HepG2 (cell line): ENCODE results near the gene ANKRD13D. TPM values are rescaled to one million over a fixed set of nuclear protein-coding genes. Genes with fewer than 3 reads are reported as not detected.

Source experiments
- FOSL1 ChIP-seq: sonication (generic); formaldehyde crosslinking; IDR thresholded peaks from 2 replicates; pipeline ENCODE4 v1.9.0; 2021; ENCODE audit warnings: missing genetic modification reagents, borderline replicate concordance
- HNF4A ChIP-seq: sonication (generic); formaldehyde crosslinking; IDR thresholded peaks from 2 replicates; pipeline ENCODE4 v1.4.0; 2020; ENCODE audit warnings: missing genetic modification reagents
- JDP2 ChIP-seq: sonication (generic); formaldehyde crosslinking; IDR thresholded peaks from 2 replicates; pipeline ENCODE4 v1.8.1; 2022; ENCODE audit warnings: missing genetic modification reagents, borderline replicate concordance
- NCOA1 ChIP-seq: sonication (generic); formaldehyde crosslinking; IDR thresholded peaks from 2 replicates; pipeline ENCODE4 v1.9.0; 2021; ENCODE audit warnings: missing genetic modification reagents
- NR2C2 ChIP-seq: sonication (generic); formaldehyde crosslinking; IDR thresholded peaks from 2 replicates; pipeline ENCODE4 v1.4.0; 2020; ENCODE audit warnings: missing genetic modification reagents, mild to moderate bottlenecking, moderate library complexity, borderline replicate concordance
- SETDB1 ChIP-seq: sonication (generic); formaldehyde crosslinking; IDR thresholded peaks from 2 replicates; pipeline ENCODE4 v1.5.1; 2020; ENCODE audit warnings: missing genetic modification reagents, mild to moderate bottlenecking, borderline replicate concordance
- SRY ChIP-seq: sonication (generic); formaldehyde crosslinking; IDR thresholded peaks from 2 replicates; pipeline ENCODE4 v1.8.0; 2022; ENCODE audit warnings: mild to moderate bottlenecking, missing genetic modification reagents
- U2AF1 ChIP-seq: fragments of 200-400 bp; formaldehyde crosslinking; optimal IDR thresholded peaks from 2 replicates; pipeline ENCODE3; 2017; ENCODE audit warnings: mild to moderate bottlenecking, low read depth, low read length
- ZNF142 ChIP-seq: sonication (generic); formaldehyde crosslinking; IDR thresholded peaks from 2 replicates; pipeline ENCODE4 v1.4.0; 2020; ENCODE audit warnings: missing genetic modification reagents
- ZNF180 ChIP-seq: sonication (generic); formaldehyde crosslinking; IDR thresholded peaks from 2 replicates; pipeline ENCODE4 v1.4.0; 2020; ENCODE audit warnings: low read depth, missing genetic modification reagents, borderline replicate concordance
- ZNF441 ChIP-seq: sonication (generic); formaldehyde crosslinking; IDR thresholded peaks from 2 replicates; pipeline ENCODE4 v1.7.0; 2021; ENCODE audit warnings: missing genetic modification reagents, borderline replicate concordance
- ZNF598 ChIP-seq: sonication (generic); formaldehyde crosslinking; IDR thresholded peaks from 2 replicates; pipeline ENCODE4 v1.5.1; 2020; ENCODE audit warnings: mild to moderate bottlenecking, missing genetic modification reagents, borderline replicate concordance
- ZZZ3 ChIP-seq: sonication (generic); formaldehyde crosslinking; IDR thresholded peaks from 2 replicates; pipeline ENCODE4 v1.4.0; 2020; ENCODE audit warnings: missing genetic modification reagents, mild to moderate bottlenecking, borderline replicate concordance
- polyA plus RNA-seq, 8 experiments: library from polyadenylated mRNA; depleted of rRNA in 3 of 8; stranded (reverse) in 7 of 8; unstranded in 1 of 8; fragments of >200 nt; fragmentation: Illumina TruSeq in 4 of 8; extraction: Trizol in 4 of 8; gene quantifications; 2 replicates each; pipeline versions ENCODE4 v1.2.1 to v1.2.3, GENCODE V29; 2011 to 2016; ENCODE audit warnings: low read depth in 4 of 8, missing spikeins in 1 of 8, mixed read lengths in 1 of 8; ENCODE audit not compliant: insufficient read depth in 1 of 8
- total RNA-seq, 5 experiments: library from RNA; depleted of rRNA; stranded (reverse); fragments of >200 nt; fragmentation: Illumina TruSeq; extraction: Trizol; gene quantifications; 2 replicates each; pipeline ENCODE4 v1.2.3, GENCODE V29; 2016; ENCODE audit warnings: low read depth in 1 of 5
- TF ChIP-seq, protein P1 (sequence below): sonication (generic); formaldehyde crosslinking; IDR thresholded peaks from 2 replicates; pipeline ENCODE4 v1.4.0; 2020; ENCODE audit warnings: missing genetic modification reagents, borderline replicate concordance
- TF ChIP-seq, protein P2 (sequence below): IDR thresholded peaks from 2 replicates; pipeline ENCODE4 v1.6.1; 2016; ENCODE audit warnings: low read depth
- TF ChIP-seq, protein P3 (sequence below): sonication (generic); formaldehyde crosslinking; IDR thresholded peaks from 2 replicates; pipeline ENCODE4 v1.4.0; 2020; ENCODE audit warnings: missing genetic modification reagents
- TF ChIP-seq, protein P4 (sequence below): sonication (generic); formaldehyde crosslinking; IDR thresholded peaks from 2 replicates; pipeline ENCODE4 v1.8.1; 2023; ENCODE audit warnings: mild to moderate bottlenecking, inconsistent platforms, moderate library complexity, missing genetic modification reagents, borderline replicate concordance

ANKRD13D gene
- total and polyA plus RNA-seq, 2 of the 13 experiments (the other 11 are each of a cell fraction or from before 2014, with no cell fraction given): 18.6 to 27.3 TPM

DNA sequence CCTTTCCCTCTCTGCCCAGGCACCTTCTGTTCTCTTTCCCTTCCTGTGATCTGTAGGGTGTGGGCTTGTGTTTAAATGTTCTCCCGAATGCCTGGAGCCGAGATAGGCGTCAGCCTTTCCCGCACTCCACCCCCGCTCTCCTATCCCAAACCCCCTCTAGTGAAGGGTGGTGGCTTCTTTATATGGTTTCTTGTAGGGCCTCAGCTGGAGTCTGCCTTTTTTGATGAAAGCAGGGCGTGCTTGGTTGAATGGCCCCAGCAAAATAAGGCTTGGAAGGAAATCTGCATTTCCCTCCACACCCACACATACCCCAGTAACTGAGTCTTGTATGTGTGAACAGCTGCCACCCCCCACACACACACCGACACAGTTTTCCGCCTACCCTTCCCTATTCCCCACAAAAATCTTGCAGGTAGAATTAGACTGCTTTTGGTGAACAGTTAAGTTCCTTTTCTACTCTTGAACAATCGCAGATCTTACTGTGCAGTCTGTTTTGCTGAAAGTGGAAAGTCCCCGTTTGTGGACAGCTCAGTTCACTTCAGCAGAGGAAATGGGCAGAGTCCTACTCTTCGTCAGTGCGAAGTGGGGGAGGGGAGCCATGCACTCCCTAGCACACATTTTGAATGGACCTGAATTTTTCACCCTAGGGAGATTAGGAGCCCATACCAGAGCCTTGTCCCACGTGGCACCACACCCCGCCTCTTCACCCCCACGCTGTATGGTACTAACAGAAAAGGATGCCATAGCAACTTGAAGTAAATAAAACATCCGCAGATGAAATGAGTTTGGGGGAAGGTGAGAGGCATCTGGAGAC, 48.3 kb upstream of the ANKRD13D start (continued):
- TF ChIP-seq, protein P1, sequence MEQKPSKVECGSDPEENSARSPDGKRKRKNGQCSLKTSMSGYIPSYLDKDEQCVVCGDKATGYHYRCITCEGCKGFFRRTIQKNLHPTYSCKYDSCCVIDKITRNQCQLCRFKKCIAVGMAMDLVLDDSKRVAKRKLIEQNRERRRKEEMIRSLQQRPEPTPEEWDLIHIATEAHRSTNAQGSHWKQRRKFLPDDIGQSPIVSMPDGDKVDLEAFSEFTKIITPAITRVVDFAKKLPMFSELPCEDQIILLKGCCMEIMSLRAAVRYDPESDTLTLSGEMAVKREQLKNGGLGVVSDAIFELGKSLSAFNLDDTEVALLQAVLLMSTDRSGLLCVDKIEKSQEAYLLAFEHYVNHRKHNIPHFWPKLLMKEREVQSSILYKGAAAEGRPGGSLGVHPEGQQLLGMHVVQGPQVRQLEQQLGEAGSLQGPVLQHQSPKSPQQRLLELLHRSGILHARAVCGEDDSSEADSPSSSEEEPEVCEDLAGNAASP: no peak
- no peak for TF ChIP-seq ZNF598 (CRISPR knock-in tag)
- TF ChIP-seq JDP2 (CRISPR knock-in tag): no peak
- no peak for TF ChIP-seq NCOA1
- TF ChIP-seq, protein P2, sequence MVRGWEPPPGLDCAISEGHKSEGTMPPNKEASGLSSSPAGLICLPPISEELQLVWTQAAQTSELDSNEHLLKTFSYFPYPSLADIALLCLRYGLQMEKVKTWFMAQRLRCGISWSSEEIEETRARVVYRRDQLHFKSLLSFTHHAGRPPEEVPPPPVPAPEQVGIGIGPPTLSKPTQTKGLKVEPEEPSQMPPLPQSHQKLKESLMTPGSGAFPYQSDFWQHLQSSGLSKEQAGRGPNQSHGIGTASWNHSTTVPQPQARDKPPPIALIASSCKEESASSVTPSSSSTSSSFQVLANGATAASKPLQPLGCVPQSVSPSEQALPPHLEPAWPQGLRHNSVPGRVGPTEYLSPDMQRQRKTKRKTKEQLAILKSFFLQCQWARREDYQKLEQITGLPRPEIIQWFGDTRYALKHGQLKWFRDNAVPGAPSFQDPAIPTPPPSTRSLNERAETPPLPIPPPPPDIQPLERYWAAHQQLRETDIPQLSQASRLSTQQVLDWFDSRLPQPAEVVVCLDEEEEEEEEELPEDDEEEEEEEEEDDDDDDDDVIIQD: 0 out of 2 replicates have a peak, but pooled peaks have one; percentile 19
- no peak for TF ChIP-seq ZNF142
- TF ChIP-seq, protein P3, sequence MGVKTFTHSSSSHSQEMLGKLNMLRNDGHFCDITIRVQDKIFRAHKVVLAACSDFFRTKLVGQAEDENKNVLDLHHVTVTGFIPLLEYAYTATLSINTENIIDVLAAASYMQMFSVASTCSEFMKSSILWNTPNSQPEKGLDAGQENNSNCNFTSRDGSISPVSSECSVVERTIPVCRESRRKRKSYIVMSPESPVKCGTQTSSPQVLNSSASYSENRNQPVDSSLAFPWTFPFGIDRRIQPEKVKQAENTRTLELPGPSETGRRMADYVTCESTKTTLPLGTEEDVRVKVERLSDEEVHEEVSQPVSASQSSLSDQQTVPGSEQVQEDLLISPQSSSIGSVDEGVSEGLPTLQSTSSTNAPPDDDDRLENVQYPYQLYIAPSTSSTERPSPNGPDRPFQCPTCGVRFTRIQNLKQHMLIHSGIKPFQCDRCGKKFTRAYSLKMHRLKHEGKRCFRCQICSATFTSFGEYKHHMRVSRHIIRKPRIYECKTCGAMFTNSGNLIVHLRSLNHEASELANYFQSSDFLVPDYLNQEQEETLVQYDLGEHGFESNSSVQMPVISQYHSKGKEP: no peak
- TF ChIP-seq NR2C2: no peak
- no peak for TF ChIP-seq U2AF1
- TF ChIP-seq ZZZ3 (CRISPR knock-in tag): no peak
- TF ChIP-seq ZNF441: no peak
- TF ChIP-seq SRY (CRISPR knock-in tag): no peak
- no peak for TF ChIP-seq SETDB1
- peak; percentile 43; the same call in 1 of the 2 replicates for TF ChIP-seq HNF4A (CRISPR knock-in tag)
- TF ChIP-seq, protein P4, sequence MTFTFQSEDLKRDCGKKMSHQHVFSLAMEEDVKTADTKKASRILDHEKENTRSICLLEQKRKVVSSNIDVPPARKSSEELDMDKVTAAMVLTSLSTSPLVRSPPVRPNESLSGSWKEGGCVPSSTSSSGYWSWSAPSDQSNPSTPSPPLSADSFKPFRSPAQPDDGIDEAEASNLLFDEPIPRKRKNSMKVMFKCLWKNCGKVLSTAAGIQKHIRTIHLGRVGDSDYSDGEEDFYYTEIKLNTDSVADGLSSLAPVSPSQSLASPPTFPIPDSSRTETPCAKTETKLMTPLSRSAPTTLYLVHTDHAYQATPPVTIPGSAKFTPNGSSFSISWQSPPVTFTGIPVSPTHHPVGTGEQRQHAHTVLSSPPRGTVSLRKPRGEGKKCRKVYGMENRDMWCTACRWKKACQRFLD (CRISPR knock-in tag): no peak
- no peak for TF ChIP-seq FOSL1 (CRISPR knock-in tag)
- no peak for TF ChIP-seq ZNF180 (CRISPR knock-in tag)
